PFSK-1 (cell line): ENCODE results near the gene NR4A2.

Experiments
- REST ChIP-seq, 2 experiments: IDR thresholded peaks; 2 replicates each; pipeline versions ENCODE4 v1.6.1 to v1.8.0; 2011 to 2012; ENCODE audit warnings: low read depth in 2 of 2, low read length in 2 of 2, control low read depth in 1 of 2, inconsistent platforms in 1 of 2, mild to moderate bottlenecking in 1 of 2, moderate library complexity in 1 of 2; ENCODE audit not compliant: insufficient read depth in 1 of 2
- SIN3A ChIP-seq: IDR thresholded peaks from 2 replicates; pipeline ENCODE4 v1.6.1; 2012; ENCODE audit warnings: mild to moderate bottlenecking, low read length, moderate library complexity, borderline replicate concordance; ENCODE audit not compliant: insufficient read depth
- TAF1 ChIP-seq: IDR thresholded peaks from 2 replicates; pipeline ENCODE4 v1.6.1; 2012; ENCODE audit warnings: low read length, control low read depth, borderline replicate concordance; ENCODE audit not compliant: insufficient read depth

DNA sequence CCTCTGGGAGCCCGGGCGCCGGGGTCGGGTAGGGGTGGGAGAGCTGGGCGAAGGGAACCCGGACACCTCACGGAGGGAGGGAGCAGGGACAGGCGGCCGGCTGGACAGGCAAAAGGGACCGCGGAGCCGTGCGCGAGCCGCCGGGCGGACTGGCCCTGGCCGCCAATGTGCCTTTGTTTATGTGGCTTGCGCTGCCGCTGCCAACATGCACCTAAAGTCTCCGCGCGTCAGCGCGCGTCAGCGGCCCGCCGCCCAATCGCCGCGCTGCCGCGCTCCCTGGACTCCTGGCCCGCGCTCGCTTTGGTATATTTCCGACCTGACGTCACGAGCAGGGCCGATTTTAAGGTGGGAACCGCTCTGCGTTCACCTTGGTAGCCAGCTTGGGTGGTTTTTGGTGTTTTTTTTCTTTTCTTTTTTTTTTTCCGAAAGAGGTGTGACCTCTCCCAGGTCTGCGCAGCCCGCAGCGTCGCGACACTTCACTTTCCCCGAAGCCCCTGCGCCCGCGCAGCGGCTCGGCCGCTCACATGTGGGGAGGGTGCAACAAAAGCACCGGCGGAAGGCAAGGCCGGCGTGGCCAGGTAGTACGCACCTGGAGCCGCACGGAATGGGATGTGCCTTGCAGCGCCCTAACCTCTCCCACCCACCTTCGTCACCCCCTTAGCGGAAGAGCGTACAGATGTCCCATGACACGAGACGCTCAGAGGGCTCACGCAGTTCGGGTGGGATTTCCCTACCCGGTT is at the start of gene NR4A2:
- TF ChIP-seq SIN3A (no peak), TAF1 (no peak), REST (IDR thresholded peaks at IDR 0.05; ENCODE audit: insufficient read depth in 1 of 2, low read depth in 2 of 2, low read length in 2 of 2) (no peak)
